ENCODE data around the gene KREMEN1.

Gene KREMEN1

GRCh38 chr22:29200901-29201300 is 128.1 kb downstream of the KREMEN1 start:
- H3K4me3 ChIP-seq (ENCODE audit: control insufficient read depth, low read depth, low read length): no peak overlapping the region

GRCh38 chr22:29201782-29202181 is 128.9 kb downstream of the KREMEN1 start:
- no peak for DNase-seq (ENCODE audit: low read depth)
- no peak for TF ChIP-seq CTCF (IDR thresholded peaks at IDR 0.05; ENCODE audit: control insufficient read depth, insufficient read depth, low read depth, low read length, missing control alignments)
- H3K4me3 ChIP-seq (ENCODE audit: control insufficient read depth, low read depth, low read length): no peak overlapping the region

More at GRCh38 chr22:29200901-29201300, 128.1 kb downstream of the KREMEN1 start:
- no peak for DNase-seq (ENCODE audit: low read depth)
- TF ChIP-seq CTCF (IDR thresholded peaks at IDR 0.05; ENCODE audit: control insufficient read depth, insufficient read depth, low read depth, low read length, missing control alignments): no peak

- peak; percentile 43 for TF ChIP-seq CTCF (IDR thresholded peaks at IDR 0.05; ENCODE audit: control insufficient read depth, insufficient read depth, low read depth, low read length, missing control alignments)
- H3K4me3 ChIP-seq (ENCODE audit: control insufficient read depth, low read depth, low read length): no peak overlapping the region
- no peak for DNase-seq (ENCODE audit: low read depth)
These were observed 129.7 kb downstream of the KREMEN1 start for GRCh38 chr22:29202212-29203192.

- no peak for TF ChIP-seq CTCF (IDR thresholded peaks at IDR 0.05; ENCODE audit: control insufficient read depth, insufficient read depth, low read depth, low read length, missing control alignments)
- no peak for DNase-seq (ENCODE audit: low read depth)
- no peak overlapping the region for H3K4me3 ChIP-seq (ENCODE audit: control insufficient read depth, low read depth, low read length)
These were observed 130.9 kb downstream of the KREMEN1 start for GRCh38 chr22:29203488-29204454.

GRCh38 chr22:29204455-29205183 is 131.8 kb downstream of the KREMEN1 start:
- no peak overlapping the region for H3K4me3 ChIP-seq (ENCODE audit: control insufficient read depth, low read depth, low read length)
- DNase-seq (ENCODE audit: low read depth): no peak
- no peak for TF ChIP-seq CTCF (IDR thresholded peaks at IDR 0.05; ENCODE audit: control insufficient read depth, insufficient read depth, low read depth, low read length, missing control alignments)

GRCh38 chr22:29205252-29205593 is 132.4 kb downstream of the KREMEN1 start:
- no peak for TF ChIP-seq CTCF (IDR thresholded peaks at IDR 0.05; ENCODE audit: control insufficient read depth, insufficient read depth, low read depth, low read length, missing control alignments)
- DNase-seq (ENCODE audit: low read depth): no peak
- peak overlapping the region; percentile 29; the same call in 1 of the 2 replicates for H3K4me3 ChIP-seq (ENCODE audit: control insufficient read depth, low read depth, low read length)
